Stimulated activated CD8-positive, alpha-beta memory T cell treated with anti-CD3 and anti-CD28 coated beads, Interleukin-12 subunit alpha, Interleukin-12 subunit beta, amount 100 ng/mL, for 1 hour (primary cell): ENCODE results near the gene FARP2.

Source experiments
- DNase-seq: peaks from one replicate; pipeline ENCODE4 v3.0.0-alpha.2; 2020; ENCODE audit warnings: low read depth

The FARP2 gene

DNA sequence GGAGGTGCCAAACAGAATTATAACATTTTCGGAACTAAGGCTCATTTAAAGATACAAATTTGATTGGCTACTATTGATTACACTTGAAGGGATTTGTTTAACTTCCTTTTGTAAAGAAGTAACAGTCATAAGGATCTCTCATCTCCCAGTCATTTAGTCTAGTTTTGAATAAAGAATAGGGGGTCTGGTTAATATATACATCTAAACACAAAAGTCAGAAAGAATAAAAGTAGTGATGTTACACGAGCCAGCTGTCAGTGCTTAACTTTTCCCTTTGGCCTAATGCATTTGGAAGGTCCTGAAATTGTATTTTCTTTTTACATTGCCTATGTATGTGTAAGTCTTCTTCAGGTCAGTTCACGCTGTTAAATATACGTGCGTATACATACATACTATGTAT is 32.3 kb upstream of the FARP2 start:
- DNase-seq, result no peak

DNA sequence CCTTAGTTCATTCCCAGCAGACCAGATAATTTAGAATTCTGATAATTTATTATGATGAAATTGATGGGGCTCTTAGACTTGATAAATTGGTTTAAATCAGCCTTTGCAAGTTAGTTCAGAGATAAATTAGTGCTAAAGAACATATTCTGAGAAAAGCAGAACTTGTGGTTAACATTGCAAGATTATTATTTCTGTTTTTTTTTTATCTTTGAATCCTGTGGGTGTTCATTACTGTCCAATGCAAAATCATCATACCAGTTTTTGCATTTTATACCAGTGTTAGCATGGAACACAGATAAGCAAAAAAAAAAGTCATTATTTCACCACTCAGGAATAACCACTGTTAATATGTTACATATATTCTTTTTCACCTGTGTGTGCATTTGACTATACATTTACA is 31.3 kb upstream of the FARP2 start:
- no peak for DNase-seq

DNA sequence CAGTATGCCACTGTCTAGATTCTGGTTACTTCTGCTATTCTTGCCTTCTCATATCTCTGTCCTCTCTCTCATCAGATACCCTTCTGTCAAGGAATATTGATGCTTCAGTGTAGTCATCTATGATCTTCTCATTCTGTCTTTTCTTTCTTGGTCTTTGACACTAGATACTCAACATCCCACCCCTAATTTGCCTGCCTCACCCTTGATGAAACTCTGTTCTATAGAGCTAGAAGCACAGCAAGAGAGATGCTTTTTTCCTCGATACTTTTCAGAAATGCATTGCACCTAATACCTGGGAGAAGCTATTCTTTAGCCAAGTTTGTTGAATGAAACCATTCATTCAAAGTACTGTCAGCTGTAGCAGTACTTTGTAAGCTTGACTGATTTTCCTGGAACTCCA is 30.8 kb upstream of the FARP2 start:
- no peak for DNase-seq

DNA sequence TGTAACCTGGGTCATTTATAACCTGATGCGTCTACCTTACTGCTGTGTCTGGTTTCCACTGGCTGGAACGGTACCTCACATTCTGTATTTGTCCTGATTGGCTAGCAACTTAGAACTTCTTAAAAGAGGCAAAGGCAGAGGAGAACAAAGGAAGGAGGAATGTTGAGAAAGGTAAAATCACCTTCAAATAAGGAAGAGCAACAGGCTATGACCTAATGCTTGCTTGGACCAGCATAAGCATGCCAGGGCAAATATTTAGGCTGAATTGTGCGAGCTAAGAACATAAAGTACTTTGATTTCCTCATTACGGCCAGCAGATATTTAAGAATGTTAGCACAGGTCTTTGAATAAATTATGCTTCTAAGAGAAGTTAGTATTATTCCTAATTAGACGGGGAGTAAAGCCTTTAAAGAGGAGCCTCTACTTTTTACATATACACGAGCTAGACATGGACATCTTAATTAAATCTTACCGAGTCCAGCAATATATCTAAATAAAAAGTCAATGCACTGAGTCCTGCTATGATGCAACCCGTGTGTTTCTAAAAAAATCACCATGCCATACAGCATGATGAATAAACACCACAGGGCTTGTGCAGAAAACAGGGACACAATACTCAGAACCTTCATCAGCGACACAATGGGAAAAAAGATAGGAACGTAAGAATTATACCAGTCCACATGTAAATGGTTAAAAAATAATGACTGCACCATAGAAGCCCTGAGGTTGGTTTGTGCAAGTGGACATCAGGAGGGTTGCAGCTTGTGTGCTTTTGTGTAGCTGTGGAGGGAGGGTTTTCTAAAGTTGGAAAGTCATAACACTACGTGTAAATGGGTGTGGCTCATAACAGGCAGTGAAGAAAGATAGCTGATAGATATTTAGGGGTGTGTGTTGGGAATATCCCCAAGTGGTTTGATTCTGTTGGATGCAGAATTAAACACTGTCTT is 26.1 kb upstream of the FARP2 start:
- no peak for DNase-seq

DNA sequence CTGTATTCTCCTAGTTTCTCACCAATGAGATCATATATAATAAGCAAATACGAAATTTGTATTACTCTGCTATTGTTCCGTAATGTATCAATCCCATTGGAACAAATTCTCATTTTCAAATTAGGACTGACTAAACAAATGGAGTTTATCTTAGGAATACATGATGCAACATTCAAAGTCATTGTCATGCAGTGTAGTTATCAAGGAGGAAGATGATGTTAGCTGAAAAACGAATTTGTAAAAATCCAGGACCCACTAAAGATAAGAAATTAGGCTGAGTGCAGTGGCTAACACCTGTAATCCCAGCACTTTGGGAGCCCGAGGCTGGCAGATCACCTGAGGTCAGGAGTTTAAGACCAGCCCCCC is 25.5 kb upstream of the FARP2 start:
- DNase-seq, result no peak

DNA sequence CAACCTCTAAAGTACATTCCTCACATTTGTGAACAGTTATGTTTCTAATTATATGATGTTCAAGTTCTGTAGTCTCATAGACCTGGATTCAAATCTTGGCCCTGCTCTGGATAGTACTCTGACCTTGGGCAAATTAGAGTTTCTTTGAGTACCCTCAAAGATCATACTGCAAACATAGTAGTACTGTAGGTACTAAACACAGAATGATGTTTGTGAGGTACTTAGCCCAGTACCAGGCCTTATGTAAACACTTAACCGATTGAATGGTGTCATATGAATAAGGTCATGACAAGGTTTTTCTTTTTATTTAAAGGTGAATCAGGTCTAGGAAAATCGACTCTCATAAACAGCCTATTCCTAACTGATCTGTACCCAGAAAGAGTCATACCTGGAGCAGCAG is 21.3 kb upstream of the FARP2 start:
- DNase-seq, result no peak

DNA sequence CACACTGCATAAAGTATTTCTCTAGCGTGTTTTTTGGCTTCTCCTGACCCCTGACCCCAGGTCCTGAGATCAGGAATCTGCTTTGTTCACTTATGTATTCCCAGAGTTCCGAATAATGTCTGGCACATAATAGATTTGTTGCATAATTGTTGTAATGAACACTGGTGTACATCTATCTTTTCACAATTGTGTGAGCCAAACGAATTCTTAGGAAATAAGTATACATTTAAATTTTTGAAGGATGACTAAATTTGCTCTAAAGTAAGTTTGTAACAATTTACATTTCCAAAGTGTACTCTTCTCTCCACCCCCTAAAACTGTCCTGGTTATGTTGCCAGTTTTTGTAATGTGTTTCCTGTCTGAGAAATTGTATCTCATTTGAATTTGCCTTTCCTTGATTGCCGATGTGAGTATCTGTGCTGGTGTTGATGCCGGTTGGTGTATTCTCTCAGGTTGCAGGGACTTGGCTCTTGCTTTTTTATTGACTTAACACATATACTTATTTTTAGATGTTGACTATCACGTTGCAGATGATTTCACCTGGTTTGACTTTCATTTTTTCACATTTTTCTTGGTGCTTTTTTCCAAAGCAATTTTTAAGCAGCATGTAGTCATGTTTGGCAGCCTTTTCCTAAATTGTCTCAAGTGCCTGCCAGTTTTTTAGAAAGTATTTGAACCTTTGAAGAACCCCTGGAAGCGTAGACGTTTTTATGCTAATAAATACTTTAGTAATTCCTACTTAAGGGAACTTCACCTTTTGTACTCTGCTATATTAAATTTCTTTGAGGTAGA is 16.1 kb upstream of the FARP2 start:
- no peak for DNase-seq

DNA sequence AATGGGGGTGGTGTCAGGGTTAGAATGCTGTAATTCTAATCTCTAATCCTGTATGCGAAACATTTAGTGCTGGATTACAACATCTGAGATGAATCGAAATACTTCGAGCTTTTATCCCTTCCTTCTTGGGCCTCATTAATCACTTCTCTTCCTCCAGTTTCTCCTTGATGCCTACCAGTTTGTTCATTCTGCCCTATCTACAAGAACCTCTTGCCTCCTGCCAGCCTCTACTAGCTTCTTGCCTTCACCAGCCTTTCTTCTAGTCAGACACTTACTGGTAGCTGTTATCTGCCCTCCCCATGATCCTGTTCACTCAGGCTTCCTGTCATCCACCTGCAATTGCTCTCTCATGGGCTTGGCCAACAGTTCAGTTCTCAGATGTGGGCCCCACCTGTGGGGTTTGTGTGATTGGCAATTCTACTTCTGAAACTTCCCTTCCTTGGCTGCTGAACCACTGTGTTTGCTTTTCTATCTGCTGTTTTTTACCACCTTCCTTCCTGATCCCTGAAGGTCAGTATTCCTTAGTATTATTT is 15.4 kb upstream of the FARP2 start:
- no peak for DNase-seq

DNA sequence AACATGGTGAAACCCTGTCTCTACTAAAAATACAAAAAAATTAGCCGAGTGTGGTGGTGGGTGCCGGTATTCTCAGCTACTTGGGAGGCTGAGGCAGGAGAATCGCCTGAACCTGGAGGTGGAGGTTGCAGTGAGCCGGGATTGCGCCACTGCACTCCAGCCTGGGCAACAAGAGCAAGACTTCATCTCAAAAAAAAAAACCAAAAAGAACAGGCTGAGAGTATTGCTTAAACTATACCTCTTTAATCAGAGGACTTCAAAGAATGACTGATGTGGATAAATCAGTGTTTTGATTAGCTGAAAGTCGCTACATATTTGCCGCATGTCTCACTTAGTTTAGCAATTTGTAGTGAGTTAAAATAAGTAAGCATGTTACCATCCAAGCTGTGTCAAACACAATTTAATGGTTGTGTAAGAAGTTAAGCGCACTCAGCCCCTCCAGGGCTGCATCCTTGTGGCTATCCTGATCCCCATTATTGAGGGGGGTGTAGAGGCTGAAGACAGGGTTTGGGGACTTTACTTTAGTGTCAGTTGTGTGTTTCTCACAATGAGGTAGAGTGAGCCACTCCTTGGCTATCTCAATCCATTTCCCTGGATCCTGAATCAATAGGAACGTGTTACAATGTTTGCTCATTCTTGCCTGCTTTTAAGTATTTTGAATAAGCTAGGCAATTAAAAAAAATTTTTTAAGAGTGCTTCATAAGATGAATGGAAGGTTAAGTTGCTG is 11.0 kb upstream of the FARP2 start:
- DNase-seq, result no peak

DNA sequence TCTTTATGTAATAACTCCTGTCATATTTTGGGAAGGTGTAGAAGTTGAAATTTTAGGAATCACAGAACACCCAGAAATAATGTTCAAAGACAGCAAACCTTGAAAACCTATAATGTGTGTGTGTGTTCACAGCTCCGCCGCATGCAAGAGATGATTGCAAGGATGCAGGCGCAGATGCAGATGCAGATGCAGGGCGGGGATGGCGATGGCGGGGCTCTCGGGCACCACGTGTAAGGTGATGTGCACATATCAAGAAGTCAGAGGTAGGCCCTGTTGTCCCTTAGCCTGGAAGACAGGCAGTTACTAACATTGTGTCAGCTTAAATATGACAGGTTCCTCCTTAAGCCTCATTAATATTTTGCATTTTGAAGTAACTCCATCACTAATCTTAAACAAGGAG is 6.1 kb upstream of the FARP2 start:
- DNase-seq, result no peak

DNA sequence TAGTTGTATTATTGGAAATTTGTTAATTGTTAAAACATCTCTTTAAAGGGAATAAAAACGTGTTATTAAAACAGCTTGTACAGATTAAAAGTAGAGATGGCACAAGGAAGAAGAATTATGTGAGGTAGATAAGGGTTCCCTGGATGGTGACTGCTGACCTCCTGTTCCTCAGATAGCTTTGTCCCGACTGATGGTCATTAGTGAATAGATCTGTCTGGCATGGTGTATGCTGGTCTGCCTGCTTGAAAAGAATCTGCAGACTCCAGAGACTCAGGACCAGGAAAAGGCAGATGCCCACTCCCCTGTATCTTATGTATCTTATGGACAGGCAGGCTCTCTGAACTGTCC is 5.6 kb upstream of the FARP2 start:
- DNase-seq, result no peak

DNA sequence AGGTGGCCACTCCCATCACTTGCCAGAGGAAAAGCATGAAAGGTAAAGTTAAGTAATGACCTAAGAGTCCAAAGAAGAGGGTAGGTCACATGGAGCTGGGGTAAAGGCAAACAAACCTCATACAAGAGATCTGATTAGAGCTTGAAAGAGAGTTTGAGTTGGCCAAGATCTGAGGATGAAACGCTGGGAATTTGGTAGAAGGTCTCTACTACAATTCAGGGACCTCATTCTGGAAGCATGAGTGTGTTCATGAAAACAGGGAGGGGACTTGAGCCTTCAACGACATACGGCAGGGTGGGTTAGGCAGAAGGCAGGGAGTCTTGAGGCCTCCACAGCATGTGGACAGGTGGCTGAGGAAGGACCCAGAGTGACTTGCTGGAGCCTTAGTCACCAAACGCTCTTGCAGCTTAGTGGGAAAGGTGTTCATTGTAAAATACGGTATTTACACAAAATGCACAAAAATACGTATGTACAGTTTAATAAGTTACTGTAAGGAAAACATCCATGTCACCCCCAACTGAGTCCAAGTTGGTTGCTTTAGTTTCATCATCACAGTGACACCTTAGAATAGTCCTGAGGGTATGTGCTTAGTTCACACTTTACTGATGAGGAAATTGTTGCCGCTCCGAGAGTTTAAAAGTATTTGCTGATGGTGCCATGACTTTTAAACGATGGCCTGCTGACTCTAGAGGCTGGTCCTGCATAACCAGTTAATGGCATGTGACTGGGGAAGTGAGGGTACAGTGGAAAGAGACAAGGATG is 5.0 kb upstream of the FARP2 start:
- no peak for DNase-seq

DNA sequence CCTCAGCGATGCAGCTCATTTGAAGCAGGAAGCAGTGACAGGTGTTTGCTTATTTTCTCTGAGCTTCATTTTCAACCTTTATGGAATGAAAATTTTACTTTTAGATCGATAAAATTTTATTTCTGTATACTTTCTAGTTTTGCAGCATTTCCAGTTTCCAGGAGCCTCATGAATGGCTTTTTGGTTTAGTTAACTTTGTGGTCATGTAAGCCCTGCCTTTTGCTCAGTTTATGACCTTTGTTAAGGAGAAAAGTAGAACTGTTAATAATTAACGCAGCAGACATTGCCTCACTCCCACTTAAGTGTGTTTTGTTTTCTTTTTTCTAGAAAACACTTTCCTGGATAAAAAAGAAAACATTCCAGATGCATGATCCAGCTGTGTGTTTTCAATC is 4.4 kb upstream of the FARP2 start:
- no peak for DNase-seq

DNA sequence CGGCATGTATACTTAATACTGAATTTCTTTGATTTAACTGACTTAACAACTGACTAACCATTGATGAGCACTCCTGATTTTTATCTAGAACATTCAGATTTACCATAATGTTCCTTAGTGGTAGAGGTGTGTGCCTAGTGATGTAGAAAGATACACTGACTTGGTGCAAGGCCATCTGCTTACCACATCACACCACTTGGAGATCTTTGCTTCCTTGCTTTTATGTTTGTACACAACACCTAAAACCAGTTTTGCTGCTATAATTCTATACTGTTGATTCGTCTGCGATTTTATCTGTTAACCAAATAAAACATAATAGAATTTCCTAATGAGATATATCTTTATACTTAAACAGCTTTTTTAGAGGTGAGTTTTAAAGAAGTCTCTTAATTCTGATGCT is 3.9 kb upstream of the FARP2 start:
- DNase-seq, result no peak

DNA sequence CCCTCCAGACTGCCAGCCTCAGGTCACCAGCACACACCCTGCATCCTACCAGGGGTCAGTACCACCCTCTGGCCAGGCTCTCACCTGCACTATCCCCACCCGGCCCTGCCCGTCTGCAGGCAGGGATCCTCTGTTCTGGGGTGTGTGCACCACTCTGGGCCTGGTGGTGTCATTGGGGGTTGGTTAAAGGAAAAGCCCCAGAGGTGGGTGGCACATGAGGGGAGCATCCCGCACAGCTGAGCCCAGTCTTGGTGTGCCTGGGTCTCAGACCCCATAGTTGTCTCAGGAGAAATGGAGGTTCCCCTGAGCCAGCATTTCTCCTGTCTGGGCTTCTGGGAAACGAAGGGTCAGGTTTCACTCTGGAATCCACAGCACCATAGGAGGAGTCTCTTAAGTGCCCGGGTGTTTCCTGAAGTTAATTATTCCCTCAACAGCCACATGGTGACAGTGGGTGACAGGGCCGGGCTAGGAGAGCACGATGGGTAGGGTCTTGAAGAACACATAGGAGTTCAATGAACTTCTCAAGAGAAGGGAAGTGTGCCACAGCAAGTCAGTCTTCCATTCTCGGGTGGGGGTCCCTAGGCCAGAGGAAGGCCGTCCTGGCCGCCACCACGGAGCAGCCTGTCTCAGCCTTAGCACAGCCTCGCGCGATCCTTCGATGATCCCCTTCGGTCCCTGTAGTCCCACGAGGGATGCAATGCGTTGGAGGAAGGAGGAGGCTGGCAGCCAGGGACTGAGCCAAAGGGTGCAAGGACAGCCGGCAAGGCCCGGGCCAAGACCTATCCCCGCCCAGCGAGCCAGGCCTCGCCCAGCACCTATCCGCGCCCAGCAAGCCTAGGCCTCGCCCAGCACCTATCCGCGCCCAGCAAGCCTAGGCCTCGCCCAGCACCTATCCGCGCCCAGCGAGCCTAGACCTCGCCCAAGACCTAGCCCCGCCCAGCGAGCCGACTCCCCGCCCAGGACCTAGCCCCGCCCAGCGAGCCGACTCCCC is 1.1 kb upstream of the FARP2 start:
- peak; percentile 52 for DNase-seq

DNA sequence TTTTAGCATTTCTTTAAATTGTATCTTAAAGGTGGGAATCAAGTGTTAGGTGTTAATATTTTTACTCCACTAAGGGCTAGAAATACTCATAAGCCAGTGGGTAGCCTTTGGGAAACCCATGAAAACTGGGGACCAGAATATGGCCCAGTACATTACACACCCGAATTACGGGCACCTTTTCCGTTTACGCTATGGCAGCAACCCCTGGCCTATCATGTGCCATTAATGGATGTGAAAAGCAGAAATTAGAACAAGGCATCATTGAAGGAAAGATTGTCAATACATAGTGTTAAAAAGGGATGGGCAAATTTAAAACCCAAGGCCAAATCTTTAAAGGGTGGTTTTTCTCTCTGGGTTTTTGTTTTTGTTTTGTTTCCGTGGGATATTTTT is 781 bp downstream of the FARP2 start:
- no peak for DNase-seq

DNA sequence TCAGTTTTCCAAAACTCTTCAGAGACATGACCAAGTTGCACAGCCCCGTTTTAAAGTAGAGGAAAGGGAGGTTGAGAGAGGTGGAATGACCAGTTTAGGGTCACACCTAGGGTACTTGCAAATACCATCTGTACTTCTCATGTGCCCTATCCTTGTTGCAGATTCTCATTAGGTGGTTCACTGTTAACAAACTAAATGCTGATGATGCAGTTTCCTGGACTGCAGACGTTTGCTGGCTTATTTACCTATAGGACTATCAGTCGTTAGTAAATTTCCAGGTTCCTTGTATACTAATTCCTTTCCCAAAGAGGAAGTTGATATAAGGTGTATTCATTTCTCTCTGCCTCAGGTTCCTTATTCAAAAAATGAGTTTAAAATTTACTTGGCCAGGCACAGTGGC is 1.4 kb downstream of the FARP2 start:
- no peak for DNase-seq

DNA sequence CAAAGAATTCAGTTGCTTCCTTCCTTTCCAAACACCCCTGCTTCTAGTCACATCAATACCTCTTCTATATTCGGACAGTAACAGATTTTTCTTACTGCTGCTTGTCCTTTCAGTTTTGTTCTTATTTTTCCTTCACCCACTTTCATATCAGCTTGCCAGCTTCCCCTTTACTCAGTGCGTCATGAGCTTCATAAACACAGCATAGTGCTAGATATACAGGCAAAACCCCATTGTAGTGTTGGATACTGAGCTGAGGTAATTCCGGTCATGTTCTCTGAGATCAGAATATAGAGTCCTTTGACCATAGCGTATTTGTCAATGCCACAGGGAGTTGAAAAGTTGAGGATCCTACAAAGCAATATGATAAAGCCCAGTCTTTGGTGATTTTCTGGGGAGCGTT is 2.4 kb downstream of the FARP2 start:
- DNase-seq, result no peak

DNA sequence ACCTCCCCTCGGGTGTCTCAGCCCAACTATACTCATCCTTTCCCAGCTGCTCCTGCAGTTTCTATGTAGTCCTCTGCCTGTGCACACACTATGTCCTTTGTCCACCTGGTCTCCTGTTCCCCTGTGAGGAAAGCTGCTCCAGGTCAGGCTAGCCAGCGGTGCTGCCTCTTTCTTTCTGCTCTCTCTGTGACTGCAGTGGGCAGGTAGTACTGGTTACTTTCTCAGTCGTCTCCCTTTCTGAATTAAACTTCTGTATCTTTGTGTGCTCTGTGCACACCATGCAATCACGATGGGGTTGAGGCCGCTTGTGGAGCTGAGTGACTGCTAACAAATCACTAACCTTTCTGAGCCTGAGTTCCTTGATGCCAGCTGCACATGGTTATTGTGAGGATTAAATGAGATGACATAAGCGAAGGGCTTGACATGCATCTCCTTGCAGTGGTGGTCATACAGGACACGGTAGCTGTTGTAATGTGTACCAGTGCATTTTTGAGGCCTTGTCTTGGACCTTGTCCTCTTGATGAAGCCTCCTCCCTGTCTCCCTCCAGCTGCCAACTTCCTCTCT is 3.5 kb downstream of the FARP2 start:
- DNase-seq, result no peak

DNA sequence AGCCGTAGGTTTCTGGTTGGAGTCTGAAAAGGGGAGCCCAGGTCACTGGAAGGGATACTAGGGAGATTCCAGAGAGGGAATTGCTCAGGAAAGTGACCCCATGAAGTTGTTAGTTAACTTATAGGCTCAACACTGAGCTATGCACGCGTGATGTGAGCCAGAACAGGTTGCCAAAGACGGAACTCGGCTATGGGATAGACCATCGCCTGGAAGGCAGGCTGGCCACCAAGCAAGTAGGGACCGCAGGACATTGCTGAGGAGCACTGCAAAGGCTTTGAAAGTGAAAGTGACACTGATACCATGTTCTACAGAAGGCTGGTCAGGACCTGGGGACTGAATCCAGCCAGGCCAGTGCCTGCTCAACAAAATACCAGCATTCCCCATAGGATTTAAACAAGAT is 7.3 kb downstream of the FARP2 start:
- no peak for DNase-seq
